IPS DF 19.7 (cell line): ENCODE results near the gene THEM4.
"Not testable (repeated sequence)": the region's sequence is repeated elsewhere in the genome, so short reads cannot be mapped to it uniquely, and the experiment has no call there.

Source experiments
- DNase-seq: peaks from one replicate; pipeline ENCODE4 v3.0.0-alpha.2; 2013; ENCODE audit warnings: low read depth, low spot score

THEM4 gene

GRCh38 chr1:151935154-151935553 lies 25.8 kb upstream of the THEM4 start:
- no peak for DNase-seq

- no peak for DNase-seq
Observed at GRCh38 chr1:151934048-151934493, 24.8 kb upstream of the THEM4 start.

- no peak for DNase-seq
Observed at GRCh38 chr1:151924691-151925587, 15.6 kb upstream of the THEM4 start.

- DNase-seq, result no peak
Observed at GRCh38 chr1:151923422-151923821, 14.1 kb upstream of the THEM4 start.

- no peak for DNase-seq
Observed at GRCh38 chr1:151920149-151920548, 10.8 kb upstream of the THEM4 start.

GRCh38 chr1:151918819-151919610 lies 9.7 kb upstream of the THEM4 start:
- DNase-seq, result no peak

GRCh38 chr1:151918156-151918555 lies 8.8 kb upstream of the THEM4 start:
- no peak for DNase-seq

- no peak for DNase-seq
Observed at GRCh38 chr1:151916726-151917370, 7.5 kb upstream of the THEM4 start.

GRCh38 chr1:151915061-151915686 lies 5.9 kb upstream of the THEM4 start:
- no peak for DNase-seq

- no peak for DNase-seq
Observed at GRCh38 chr1:151914076-151914475, 4.8 kb upstream of the THEM4 start.

- DNase-seq, result no peak
Observed at GRCh38 chr1:151912973-151913372, 3.7 kb upstream of the THEM4 start.

GRCh38 chr1:151908228-151908691 lies 1.1 kb downstream of the THEM4 start:
- DNase-seq, result no peak

- no peak for DNase-seq
Observed at GRCh38 chr1:151907363-151908139, 1.8 kb downstream of the THEM4 start.

GRCh38 chr1:151906324-151906645 lies 3.0 kb downstream of the THEM4 start:
- not testable (repeated sequence) for DNase-seq

GRCh38 chr1:151905443-151906323 lies 3.6 kb downstream of the THEM4 start:
- DNase-seq, result not testable (repeated sequence)

- DNase-seq, result no peak
Observed at GRCh38 chr1:151905070-151905442, 4.3 kb downstream of the THEM4 start.

GRCh38 chr1:151902858-151903257 lies 6.5 kb downstream of the THEM4 start:
- no peak for DNase-seq

GRCh38 chr1:151900804-151901203 lies 8.5 kb downstream of the THEM4 start:
- DNase-seq, result not testable (repeated sequence)

GRCh38 chr1:151898519-151898991 lies 10.8 kb downstream of the THEM4 start:
- no peak for DNase-seq

- no peak for DNase-seq
Observed at GRCh38 chr1:151897991-151898431, 11.3 kb downstream of the THEM4 start.
